HG03565 (cell line): Measurements from ENCODE around the gene PHACTR3.

Source experiments
- ATAC-seq: cut with Tn5 transposase; IDR thresholded peaks from one replicate; pipeline ENCODE4 v1.9.1; 2021; ENCODE audit warnings: mild to moderate bottlenecking, moderate library complexity; ENCODE audit not compliant: unreplicated experiment

PHACTR3 gene

GRCh38 chr20:59588236-59588855, 16.0 kb upstream of the PHACTR3 start:
- no peak for ATAC-seq

- no peak for ATAC-seq
Measured at GRCh38 chr20:59589086-59589684, 15.2 kb upstream of the PHACTR3 start.

- ATAC-seq = no peak
Measured at GRCh38 chr20:59591061-59591460, 13.3 kb upstream of the PHACTR3 start.

GRCh38 chr20:59596690-59597089, 7.7 kb upstream of the PHACTR3 start:
- no peak for ATAC-seq

- no peak for ATAC-seq
Measured at GRCh38 chr20:59597240-59597639, 7.1 kb upstream of the PHACTR3 start.

- ATAC-seq = peak; percentile 41
Measured at GRCh38 chr20:59598625-59599310, 5.6 kb upstream of the PHACTR3 start.

- no peak for ATAC-seq
Measured at GRCh38 chr20:59599941-59600340, 4.4 kb upstream of the PHACTR3 start.

GRCh38 chr20:59600472-59600871, 3.9 kb upstream of the PHACTR3 start:
- no peak for ATAC-seq

- ATAC-seq = no peak
Measured at GRCh38 chr20:59602546-59603080, 1.7 kb upstream of the PHACTR3 start.

GRCh38 chr20:59603176-59603575, 1.2 kb upstream of the PHACTR3 start:
- no peak for ATAC-seq

- ATAC-seq = no peak
Measured at GRCh38 chr20:59604741-59605600, 631 bp downstream of the PHACTR3 start.

- ATAC-seq = no peak
Measured at GRCh38 chr20:59605601-59606364, 1.4 kb downstream of the PHACTR3 start.

GRCh38 chr20:59606566-59606965, 2.2 kb downstream of the PHACTR3 start:
- no peak for ATAC-seq

- ATAC-seq = no peak
Measured at GRCh38 chr20:59608396-59608795, 4.1 kb downstream of the PHACTR3 start.

GRCh38 chr20:59608871-59609270, 4.5 kb downstream of the PHACTR3 start:
- no peak for ATAC-seq

GRCh38 chr20:59611286-59611685, 6.9 kb downstream of the PHACTR3 start:
- no peak for ATAC-seq

GRCh38 chr20:59613861-59614260, 9.5 kb downstream of the PHACTR3 start:
- no peak for ATAC-seq

- no peak for ATAC-seq
Measured at GRCh38 chr20:59614714-59615113, 10.4 kb downstream of the PHACTR3 start.

- ATAC-seq = no peak
Measured at GRCh38 chr20:59616306-59616705, 12.0 kb downstream of the PHACTR3 start.

GRCh38 chr20:59617221-59617620, 12.9 kb downstream of the PHACTR3 start:
- no peak for ATAC-seq
